HL-60 (cell line): Measurements from ENCODE around the gene SHB.

ENCODE experiments used
- DNase-seq, 2 experiments: peaks; one replicate each; pipeline ENCODE4 v3.0.0-alpha.2; 2010 to 2020; ENCODE audit warnings: low read depth in 1 of 2, low spot score in 1 of 2
- H3K27ac ChIP-seq: fragments of 250-450 bp; sonication (Bioruptor Pico); replicated peaks from 2 replicates; pipeline ENCODE4 v1.5.1; 2020; ENCODE audit warnings: mild to moderate bottlenecking, moderate library complexity
- H3K27me3 ChIP-seq: fragments of 250-450 bp; sonication (Bioruptor Pico); 2 replicates; pipeline ENCODE4 v1.5.1; 2021; ENCODE audit warnings: mild to moderate bottlenecking, moderate library complexity; ENCODE audit not compliant: insufficient read depth, poor library complexity, severe bottlenecking
- H3K4me3 ChIP-seq: replicated peaks from 2 replicates; pipeline ENCODE4 v1.5.1; 2011; ENCODE audit warnings: mild to moderate bottlenecking, control low read depth, low read length; ENCODE audit not compliant: insufficient read depth
- GABPA ChIP-seq: IDR thresholded peaks from 2 replicates; pipeline ENCODE4 v1.6.1; 2012; ENCODE audit warnings: low read depth
- POLR2AphosphoS5 ChIP-seq: IDR thresholded peaks from 2 replicates; pipeline ENCODE4 v1.6.1; 2012; ENCODE audit warnings: low read depth
- SPI1 ChIP-seq: IDR thresholded peaks from 2 replicates; pipeline ENCODE4 v1.6.1; 2012; ENCODE audit warnings: low read depth, mild to moderate bottlenecking, borderline replicate concordance
- long read RNA-seq: library from polyadenylated mRNA; unstranded; transcript quantifications from one replicate; pipeline ENCODE4 v2.0.0, GENCODE V29; 2020
- TF ChIP-seq, protein P1 (sequence below): IDR thresholded peaks from one replicate; pipeline ENCODE4 v1.5.1; 2011; ENCODE audit warnings: low read length, control low read depth, inconsistent platforms; ENCODE audit not compliant: insufficient read depth
- TF ChIP-seq, protein P2 (sequence below): IDR thresholded peaks from 2 replicates; pipeline ENCODE4 v1.6.1; 2012; ENCODE audit warnings: low read depth; ENCODE audit not compliant: insufficient replicate concordance

Gene SHB
- long read RNA-seq, partial matches to known transcripts, result 0 of 1 reads
- long read RNA-seq, other reads (novel, unspliced or antisense), result 1 of 1 reads

- TF ChIP-seq POLR2AphosphoS5 (no peak), GABPA (no peak), SPI1 (no peak)
- TF ChIP-seq, protein P1, sequence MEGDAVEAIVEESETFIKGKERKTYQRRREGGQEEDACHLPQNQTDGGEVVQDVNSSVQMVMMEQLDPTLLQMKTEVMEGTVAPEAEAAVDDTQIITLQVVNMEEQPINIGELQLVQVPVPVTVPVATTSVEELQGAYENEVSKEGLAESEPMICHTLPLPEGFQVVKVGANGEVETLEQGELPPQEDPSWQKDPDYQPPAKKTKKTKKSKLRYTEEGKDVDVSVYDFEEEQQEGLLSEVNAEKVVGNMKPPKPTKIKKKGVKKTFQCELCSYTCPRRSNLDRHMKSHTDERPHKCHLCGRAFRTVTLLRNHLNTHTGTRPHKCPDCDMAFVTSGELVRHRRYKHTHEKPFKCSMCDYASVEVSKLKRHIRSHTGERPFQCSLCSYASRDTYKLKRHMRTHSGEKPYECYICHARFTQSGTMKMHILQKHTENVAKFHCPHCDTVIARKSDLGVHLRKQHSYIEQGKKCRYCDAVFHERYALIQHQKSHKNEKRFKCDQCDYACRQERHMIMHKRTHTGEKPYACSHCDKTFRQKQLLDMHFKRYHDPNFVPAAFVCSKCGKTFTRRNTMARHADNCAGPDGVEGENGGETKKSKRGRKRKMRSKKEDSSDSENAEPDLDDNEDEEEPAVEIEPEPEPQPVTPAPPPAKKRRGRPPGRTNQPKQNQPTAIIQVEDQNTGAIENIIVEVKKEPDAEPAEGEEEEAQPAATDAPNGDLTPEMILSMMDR, result no peak
- TF ChIP-seq, protein P2, sequence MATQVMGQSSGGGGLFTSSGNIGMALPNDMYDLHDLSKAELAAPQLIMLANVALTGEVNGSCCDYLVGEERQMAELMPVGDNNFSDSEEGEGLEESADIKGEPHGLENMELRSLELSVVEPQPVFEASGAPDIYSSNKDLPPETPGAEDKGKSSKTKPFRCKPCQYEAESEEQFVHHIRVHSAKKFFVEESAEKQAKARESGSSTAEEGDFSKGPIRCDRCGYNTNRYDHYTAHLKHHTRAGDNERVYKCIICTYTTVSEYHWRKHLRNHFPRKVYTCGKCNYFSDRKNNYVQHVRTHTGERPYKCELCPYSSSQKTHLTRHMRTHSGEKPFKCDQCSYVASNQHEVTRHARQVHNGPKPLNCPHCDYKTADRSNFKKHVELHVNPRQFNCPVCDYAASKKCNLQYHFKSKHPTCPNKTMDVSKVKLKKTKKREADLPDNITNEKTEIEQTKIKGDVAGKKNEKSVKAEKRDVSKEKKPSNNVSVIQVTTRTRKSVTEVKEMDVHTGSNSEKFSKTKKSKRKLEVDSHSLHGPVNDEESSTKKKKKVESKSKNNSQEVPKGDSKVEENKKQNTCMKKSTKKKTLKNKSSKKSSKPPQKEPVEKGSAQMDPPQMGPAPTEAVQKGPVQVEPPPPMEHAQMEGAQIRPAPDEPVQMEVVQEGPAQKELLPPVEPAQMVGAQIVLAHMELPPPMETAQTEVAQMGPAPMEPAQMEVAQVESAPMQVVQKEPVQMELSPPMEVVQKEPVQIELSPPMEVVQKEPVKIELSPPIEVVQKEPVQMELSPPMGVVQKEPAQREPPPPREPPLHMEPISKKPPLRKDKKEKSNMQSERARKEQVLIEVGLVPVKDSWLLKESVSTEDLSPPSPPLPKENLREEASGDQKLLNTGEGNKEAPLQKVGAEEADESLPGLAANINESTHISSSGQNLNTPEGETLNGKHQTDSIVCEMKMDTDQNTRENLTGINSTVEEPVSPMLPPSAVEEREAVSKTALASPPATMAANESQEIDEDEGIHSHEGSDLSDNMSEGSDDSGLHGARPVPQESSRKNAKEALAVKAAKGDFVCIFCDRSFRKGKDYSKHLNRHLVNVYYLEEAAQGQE, result peak; percentile 12
- Histone ChIP-seq H3K4me3 (peak within 1 kb of the TSS; percentile 76), H3K27me3 (peaks cover 16% of the 10 kb centered on the region), H3K27ac (no peak within 1 kb of the TSS)
- DNase-seq, result peak; percentile 39 to 52
Observed at GRCh38 chr9:38068701-38069628, at the start of gene SHB. SHB (minus strand) TSS chr9:38069227; CDS start chr9:38068645, 582 bp downstream.

DNA sequence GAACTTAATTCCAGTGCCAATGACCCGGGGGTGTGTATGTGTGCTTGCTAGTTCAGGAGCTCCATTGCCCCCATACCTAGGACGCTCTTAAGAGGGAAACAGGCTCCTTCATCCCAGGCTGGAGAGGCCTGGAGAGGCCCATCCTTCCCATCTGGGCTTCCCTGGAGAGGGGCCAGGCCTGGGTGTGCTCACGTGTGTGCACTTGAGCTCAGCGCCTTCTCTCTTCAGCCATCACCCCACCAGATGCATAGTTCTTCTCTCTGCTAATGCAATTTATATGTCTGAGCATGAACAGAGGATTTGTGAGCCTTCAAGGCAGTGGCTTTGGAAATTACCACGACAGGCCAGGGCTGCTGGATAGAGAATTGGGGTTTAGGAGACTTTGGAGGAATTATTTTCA is 48.6 kb upstream of the SHB start:
- H3K4me3 ChIP-seq, result no peak overlapping the region
- no peaks in the 10 kb centered on the region for H3K27me3 ChIP-seq
- TF ChIP-seq, protein P1, result no peak
- H3K27ac ChIP-seq, result no peak overlapping the region
- no peak for DNase-seq

GRCh38 chr9:38114905-38115304 is 45.9 kb upstream of the SHB start:
- DNase-seq, result no peak
- H3K27ac ChIP-seq, result no peak overlapping the region
- TF ChIP-seq GABPA (no peak), POLR2AphosphoS5 (no peak), SPI1 (no peak)
- TF ChIP-seq, protein P2, result no peak
- TF ChIP-seq, protein P1, result no peak
- no peaks in the 10 kb centered on the region for H3K27me3 ChIP-seq
- no peak overlapping the region for H3K4me3 ChIP-seq
